GM19468 (cell line): ENCODE measurements around the gene MIPEP.
A peak's percentile ranks its signal among the peaks of the same experiment; 100 is the strongest.
"Not testable (repeated sequence)": the region's sequence is repeated elsewhere in the genome, so short reads cannot be mapped to it uniquely, and the experiment has no call there.

Source experiments
- ATAC-seq: cut with Tn5 transposase; IDR thresholded peaks from one replicate; pipeline ENCODE4 v1.9.1; 2021; ENCODE audit warnings: mild to moderate bottlenecking, moderate library complexity, moderate number of reproducible peaks; ENCODE audit not compliant: unreplicated experiment; ENCODE audit errors: extremely low read depth

Gene MIPEP

DNA sequence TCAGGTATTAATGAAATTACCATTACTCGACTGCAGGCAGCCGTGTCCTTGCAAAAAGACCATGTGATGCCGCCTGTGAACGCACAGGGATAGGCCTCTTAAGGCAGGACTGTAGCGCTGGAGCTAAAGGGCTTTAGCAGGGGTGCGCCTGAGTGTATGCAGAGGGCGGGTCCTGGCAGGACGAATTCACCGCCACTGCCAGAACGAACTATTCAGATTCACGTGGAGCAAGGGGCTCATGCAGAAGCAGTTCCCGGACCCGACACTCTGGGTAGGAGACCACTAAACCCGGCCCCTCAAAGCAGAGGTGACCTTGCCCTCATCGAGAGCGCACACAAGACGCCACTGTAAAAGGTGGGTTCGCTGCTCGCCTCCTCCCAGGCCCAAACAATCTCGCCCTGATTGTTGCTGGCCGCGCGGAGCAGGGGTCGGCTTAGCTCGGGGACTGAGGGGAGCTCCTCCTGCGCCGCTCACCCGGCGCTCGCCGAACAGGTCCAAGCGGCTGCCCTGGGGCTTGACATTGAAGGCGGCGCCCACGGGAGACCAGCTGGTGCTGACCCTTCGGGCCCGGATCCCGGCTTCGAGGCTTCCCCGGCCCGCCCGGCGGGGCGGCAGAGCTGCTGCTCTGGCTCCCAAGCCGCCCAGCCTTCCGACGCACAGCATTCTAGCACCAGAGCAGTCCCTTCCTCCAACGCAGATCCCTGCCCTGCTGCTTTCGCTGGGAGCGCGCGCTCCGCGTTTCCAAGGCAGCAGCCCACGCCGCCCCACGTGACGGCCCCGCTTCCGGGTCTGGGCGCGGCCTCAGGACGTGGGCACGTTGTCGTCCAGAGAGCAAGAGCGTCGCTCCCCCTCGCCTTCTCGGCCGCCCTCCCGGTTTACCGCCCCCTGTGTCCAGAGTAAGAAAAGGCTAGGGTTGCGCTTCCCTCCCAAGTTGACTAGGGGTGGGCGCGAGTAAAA, at the start of gene MIPEP:
TSS of gene MIPEP (minus strand) at position 743 of the 957 bp plus-strand sequence. CDS start at position 663, 80 bp downstream.
- ATAC-seq, result peak; percentile 83

DNA sequence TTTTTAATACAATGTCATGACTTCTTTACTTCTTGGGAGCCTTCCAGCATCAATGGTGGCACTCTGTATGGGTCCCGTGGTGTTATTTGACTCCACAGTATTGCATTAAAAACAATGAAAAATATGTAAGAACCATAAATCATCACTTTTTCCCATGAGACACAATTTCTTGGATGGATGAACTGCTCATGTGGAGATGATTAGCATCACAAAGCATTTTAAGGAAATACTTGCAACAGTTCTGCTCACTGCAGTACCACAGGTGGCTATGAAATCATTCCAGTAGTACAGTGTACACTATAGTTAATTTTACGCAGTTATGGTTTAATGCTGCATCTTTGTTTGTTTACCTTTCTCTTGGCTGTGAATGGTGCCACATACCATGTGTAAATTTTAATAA, 45.3 kb upstream of the MIPEP start:
- no peak for ATAC-seq

DNA sequence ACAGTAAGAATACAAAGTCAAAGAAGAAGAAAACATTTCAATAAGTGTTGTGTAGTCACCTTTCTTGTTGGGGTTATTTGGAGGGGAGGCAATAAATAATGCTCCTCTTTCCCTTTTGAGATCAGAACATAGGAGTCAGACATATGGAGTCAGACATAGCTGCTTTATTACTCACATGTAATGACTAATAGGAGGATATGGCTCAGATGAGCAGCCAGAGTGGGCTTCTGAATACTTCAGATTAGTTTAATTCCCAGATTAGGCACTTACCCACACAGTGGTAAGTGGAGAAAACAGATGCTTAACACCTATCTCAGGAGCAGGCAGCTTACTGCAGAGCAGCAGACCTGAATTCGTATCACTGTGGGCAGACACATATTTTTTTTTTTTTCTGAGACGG, 39.8 kb upstream of the MIPEP start:
- no peak for ATAC-seq

DNA sequence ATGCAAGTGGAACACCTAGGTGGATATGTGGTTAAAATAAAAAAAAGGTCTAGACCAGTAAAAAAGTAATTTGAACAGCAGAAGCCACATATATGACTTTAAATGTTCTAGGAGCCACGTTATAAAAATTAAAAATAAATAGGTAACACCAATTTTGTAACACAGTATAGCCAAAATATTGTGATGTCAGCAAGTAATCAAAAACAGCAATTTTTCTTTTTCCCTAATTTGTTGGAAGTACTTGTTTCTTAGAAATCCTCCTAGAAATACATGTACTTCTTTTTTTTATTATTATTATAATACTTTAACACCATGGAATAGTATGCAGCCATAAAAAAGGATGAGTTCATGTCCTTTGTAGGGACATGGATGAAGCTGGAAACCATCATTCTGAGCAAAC, 33.8 kb upstream of the MIPEP start:
- no peak for ATAC-seq

DNA sequence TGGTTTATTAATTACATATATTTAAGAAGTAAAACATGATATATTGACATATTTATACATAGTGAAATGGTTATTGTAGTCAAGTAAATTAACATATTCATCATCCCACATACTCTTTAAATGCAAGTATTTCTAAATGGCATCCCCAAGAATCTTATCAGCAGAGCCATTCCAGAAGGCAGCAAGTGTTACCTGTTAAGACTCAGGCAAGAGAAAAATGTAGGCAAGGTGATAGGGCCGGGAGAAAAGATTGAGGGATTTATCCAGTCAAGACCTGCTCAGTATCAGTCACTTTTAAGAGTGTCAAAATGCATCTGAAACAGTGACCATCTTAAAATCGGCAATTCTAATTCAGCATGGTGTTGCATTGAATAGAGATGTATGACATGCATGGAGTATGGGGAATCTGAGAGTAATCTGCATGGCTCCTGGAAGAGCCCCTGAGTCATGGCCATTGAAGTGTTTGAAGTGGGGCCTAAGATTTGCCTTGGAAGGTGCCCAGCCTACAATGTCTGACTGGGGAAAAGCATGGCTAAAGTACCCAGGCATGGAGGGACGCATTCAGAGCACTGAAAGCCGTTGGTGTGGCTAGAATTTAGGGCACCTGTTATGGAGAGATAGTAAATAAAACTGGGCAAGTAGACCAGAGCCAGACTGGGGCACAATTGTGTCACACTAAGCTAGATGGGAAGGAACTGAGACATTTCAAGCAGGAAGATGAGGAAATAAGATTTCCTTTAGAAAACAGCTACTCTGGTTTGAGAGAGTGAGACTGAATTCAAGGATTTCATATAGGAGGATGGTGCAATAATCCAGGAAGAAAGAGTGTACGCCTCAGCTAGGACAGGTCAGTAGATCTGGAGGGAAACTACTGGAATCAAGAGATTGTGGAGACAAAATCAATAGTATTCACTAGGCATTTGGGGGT, 33.1 kb upstream of the MIPEP start:
- ATAC-seq, result no peak

DNA sequence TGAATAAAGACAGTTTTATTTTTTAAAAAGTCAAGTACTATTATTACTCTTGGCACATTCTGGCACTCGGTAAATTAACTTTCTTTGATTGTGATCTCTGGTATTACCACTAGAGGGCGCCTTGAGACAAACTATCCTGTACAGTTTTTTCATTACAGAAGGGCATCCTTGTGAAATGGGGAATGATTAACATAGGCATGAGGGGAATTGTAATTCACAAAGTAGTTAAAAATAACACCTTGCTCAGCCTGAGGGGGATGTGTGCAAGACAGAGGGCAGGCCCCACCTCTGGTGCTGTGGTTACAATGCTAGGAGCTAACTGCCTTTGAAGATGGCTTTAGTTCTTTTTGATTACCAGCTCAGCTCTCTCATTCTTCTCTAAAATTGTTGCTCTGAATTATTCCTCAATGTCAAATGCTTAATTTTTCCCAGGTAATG, 32.3 kb upstream of the MIPEP start:
- ATAC-seq, result no peak

DNA sequence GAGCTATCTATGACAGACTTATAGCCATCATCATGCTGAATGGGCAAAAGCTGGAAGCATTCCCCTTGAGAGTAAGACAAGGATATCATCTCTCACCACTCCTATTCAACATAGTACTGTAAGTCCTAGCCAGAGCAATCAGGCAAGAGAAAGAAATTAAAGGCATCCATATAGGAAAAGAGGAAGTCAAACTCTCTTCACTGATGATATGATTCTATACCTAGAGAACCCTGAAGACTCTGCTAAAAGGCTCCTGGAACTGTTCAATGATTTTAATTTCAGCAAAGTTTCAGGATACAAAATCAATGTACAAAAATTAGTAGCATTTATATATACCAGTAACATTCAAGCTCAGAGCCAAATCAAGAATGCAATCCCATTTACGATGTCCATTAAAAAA, 29.8 kb upstream of the MIPEP start:
- no peak for ATAC-seq

DNA sequence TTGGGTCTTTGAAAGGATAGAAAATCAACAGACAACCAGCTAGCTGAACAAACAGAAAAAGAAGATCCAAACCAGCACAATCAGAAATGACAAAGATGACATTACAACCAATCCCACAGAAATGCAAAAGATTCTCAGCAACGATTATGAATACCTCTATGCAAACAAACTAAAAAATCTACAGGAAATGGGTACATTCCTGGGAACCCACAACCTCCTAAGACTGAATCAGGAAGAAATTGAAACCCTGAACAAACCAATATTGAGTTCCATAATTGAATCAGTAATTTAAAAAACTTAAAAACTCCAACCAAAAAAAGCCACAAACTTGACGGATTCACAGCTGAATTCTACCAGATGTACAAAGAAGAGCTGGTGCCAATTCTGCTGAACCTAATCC, 29.0 kb upstream of the MIPEP start:
- no peak for ATAC-seq

DNA sequence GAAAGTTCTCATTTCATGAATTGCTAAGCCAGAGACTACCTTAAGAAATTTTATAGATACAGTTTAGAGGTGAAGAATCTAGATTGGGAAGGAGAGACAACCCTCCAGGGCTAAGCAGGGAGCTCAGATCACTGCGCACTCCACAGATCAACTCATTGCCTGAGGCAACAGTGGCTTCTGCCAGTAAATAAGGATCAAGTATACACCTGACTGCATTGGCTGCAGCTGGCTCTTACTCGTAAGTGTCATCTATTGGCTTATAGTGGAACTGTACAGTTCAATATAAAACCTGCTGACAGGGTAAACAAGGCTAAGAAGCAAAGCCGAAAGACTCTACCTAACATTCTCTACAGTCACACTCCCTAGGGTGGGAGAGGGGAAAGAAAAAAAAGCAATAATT, 26.1 kb upstream of the MIPEP start:
- ATAC-seq, result no peak

DNA sequence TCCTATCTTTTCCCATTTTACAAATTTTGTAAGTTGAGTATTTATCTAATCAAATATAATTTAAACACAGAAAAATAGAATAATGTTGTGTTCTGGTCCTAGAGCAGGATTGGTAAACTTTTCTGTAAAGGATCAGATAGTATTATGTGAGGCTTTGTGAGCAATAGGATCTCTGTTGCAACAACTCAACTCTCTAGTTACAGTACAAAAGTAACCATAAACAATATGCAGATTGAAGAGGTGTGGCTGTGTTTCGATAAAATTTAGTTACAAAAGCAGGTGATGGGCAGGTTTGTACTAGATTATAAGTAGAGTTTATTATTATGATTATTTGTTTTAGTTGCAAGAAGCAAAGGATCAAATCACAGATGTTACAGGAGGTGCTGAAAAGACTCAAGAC, 23.3 kb upstream of the MIPEP start:
- ATAC-seq, result no peak

DNA sequence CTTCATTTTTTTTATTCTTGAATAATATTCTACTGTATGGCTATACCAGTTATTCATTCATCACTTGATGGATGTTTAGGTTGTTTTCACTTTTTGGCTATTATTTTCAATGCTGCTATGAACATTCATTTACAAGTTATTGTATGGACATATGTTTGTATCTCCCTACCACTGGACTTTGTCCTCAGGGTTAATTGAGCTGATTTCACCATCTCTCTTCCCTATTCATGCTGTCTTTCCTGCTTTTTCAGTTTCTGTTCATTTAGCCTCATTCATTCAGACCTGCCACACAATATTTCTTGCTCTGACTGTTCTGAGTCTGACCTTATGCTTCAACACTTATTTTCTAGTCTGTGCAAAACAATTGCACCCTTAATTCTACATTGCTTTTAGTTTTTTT, 20.4 kb upstream of the MIPEP start:
- ATAC-seq, result no peak

DNA sequence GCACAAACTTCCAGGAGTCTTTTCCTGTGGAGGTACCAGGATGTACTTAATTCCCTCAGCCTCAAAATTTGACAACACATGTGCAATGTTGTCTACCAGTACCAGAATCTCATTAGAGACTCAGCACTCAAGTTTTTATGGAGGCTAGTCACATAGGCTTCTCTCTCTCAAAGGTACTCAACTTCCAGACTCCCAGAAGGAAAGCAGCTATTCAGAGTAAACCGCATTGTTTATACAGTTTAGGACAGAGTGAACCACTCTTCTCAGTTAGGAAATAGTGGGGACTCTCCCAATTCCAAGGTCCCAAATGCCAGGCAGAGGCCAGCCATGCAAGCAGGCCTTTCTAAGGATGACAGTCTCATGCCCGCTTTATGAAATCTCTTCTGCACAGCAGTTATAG, 16.6 kb upstream of the MIPEP start:
- no peak for ATAC-seq

DNA sequence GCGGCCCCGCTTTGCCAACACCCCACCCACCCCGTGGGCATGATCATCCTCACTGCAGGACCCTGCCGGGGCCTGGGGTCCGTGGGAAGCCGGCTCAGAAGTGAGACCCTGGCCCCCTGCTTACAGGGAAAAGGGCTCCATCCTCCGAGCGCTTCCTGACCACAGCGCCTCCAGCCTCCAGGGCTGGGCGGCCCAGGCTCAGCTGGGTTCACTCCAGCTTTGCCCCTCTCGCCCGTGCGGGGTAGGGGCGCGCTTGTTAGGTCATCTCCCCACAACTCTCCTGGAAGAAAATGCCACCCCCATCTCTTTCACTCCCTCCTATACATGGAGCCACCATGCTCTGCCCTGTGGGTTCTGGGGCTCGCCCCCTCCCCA, 14.7 kb upstream of the MIPEP start:
- no peak for ATAC-seq

DNA sequence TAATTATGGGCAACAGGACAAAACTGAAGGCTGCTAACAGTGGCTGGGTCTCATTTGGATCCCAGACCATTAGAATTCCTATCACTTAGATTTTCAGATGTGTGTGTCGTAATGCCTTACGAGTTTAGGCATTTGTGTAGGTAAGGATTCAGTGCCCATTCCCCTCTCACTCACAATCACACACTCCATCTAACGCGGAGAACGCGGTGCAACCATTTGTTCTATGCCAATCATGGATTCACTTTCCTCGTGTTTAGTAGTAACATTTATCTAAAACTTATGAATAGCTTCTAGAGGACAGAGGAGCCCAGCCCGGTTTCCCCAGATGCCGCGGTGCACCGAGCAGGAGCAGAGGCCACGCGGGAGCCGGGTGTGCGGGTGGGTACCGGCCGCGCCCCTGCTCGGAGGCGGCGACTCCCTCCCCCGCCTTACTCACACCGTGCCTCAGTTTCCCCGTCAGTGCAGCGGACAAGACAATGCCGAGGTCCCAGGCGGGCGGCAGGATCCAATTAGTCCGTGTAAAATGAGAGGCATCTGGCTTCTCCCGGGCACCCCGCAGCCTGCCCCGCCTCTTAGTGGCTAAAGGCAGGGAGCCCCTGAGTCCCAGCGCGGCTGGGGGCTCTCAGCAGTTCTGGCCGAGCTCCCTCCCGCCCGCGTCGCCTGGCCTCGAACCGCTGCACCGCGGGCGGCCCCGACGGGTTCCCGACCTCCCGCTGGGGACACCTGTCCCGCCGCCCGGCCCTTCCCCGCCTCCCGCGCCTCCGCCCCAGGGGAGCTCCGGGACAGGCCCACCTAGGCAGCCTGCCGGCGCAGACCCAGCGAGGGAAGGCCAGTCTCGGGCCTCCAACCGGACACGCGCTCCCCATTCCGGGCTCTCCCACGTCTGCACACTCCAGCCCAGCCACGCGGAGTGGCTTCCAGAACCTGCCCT, 14.0 kb upstream of the MIPEP start:
- no peak for ATAC-seq

DNA sequence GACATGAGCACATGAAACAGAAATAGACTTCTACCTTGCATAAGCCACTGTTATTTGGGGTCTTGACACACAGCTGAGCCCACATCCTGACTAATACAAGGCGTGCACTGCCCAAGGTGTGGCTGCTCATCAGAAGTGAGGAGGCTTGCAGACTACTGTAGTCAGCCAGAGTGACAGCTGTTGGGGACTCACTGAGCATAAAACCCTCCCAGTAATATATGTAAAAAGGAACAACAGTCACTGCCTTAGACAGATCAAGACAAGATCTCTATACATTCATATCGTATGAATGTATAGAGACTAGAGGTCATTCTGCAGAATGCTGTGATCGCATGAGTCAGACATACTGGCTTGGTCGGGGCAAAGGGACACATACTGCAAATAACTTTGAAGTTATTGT, 12.2 kb upstream of the MIPEP start:
- no peak for ATAC-seq

DNA sequence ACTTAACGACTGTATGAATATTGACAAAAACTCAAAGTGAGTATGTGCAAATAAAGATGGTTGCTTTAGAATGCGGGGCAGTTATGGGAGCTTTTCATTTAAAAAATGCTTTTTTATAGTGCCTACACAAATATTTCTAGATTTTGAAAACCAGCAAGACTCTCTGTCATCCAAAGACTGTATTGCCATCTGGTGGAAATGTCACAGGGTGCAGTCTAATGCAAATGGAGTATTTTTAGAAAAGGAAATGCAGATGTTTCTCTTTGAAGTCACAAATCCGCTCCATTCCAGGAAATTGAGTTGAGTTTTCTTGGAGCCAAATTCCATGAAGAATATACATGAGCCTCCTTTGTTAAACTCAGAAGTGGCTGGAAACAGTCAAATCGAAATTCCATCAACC, 10.4 kb upstream of the MIPEP start:
- ATAC-seq, result no peak

DNA sequence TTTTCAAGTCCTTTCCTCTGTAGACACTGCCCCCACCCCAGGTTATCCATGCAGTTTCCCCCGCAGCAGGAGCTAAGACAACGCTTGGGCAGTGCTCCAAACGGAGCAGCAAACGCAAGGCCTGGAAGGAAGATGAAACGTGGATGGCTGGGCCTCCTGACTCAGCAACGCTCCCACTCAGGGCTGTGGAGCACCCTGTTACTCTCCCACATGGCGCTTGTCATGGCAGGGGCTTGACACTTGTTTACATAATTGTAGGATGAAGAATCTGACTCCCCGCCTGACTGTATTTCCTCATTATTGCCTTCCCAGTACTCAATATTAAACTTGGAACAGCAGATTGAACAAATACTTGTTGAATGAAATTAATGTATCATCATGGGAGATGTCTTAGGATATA, 8.9 kb upstream of the MIPEP start:
- no peak for ATAC-seq

DNA sequence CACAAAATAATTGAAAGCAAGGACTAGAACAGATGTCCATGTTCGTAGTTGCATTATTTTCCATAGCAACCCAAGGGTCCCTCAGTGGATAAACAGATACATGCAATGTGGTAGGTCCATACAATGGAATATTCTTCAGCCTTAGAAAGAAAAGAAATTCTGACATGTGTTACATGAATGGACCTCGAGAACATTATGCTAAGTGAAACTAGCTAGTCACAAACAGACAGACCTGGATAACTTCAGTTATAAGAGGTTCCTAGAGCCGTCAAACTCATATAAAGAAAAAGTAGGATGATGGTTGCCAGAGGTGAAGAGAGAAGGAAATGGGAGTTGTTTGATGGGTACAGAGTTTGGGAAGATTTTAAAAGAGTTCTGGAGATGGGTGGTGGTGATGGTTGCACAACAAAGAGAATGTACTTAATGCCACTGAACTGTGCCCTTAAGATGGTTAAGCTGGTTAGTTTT, 8.3 kb upstream of the MIPEP start, which contains the start of gene C1QTNF9B:
TSS of gene C1QTNF9B (minus strand) at position 51 of the 468 bp plus-strand sequence.
- ATAC-seq, result not testable (repeated sequence)

DNA sequence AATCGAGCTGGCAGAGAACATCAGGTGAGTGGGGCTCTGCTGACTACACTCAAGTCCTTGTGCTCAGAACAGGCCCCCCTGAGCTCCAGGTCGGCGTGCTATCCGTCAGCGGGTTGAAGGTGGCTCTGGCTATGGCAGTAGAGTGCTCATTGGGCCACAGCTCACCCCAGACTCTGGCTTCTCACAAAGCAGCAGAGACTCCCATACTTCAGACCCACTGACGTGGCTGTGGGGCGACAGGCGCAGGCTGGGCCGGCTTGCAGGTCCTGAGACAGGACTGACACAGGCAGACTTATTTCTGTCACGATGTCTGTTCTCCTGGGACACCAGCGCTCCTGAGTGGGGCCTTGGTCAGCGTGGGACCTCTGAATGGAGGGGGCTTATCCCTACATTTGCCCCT, 5.5 kb upstream of the MIPEP start:
- not testable (repeated sequence) for ATAC-seq

DNA sequence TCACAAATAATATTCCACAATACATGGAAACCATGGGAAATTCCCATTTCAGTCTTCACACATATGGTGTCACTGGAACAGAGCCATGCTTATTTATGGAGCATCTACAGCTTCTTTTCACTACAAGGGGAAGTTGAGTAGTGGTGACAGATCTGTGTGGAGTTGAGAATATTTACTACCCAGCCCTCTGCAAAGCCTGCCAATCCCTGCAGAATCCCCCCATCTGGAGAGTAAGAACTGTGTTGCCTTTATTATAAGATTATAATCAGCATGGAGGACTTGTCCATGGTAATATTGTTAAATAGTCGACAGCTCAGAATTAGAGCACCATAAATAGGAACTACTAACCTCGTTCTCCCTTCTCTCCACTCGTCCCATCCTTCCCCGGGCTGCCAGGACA, 4.6 kb upstream of the MIPEP start:
- not testable (repeated sequence) for ATAC-seq
